Liver (tissue), 9 donors: ENCODE results near the gene DOCK6. TPM values are rescaled to one million over a fixed set of nuclear protein-coding genes. Genes with fewer than 3 reads are reported as not detected.

ENCODE experiments used
- DNase-seq: peaks from one replicate; pipeline ENCODE4 v3.0.0-alpha.2; 2017; ENCODE audit warnings: low spot score
- H3K27ac ChIP-seq, 2 donors: one replicate each; pipeline ENCODE4 v1.7.0; 2013; ENCODE audit warnings: inconsistent platforms in 2 of 2, low read length in 2 of 2, control low read depth in 1 of 2, low read depth in 1 of 2, mild to moderate bottlenecking in 1 of 2
- H3K27me3 ChIP-seq, 4 donors: one replicate each; pipeline versions ENCODE4 v1.6.1 to v1.7.0; 2013; ENCODE audit warnings: low read length in 3 of 4, inconsistent platforms in 1 of 4, mild to moderate bottlenecking in 1 of 4, moderate library complexity in 1 of 4; ENCODE audit not compliant: control insufficient read depth in 4 of 4, insufficient read depth in 4 of 4
- H3K36me3 ChIP-seq, 4 donors: one replicate each; pipeline versions ENCODE4 v1.6.1 to v1.7.0; 2013; ENCODE audit warnings: low read length in 3 of 4, mild to moderate bottlenecking in 3 of 4, low read depth in 1 of 4, moderate library complexity in 1 of 4; ENCODE audit not compliant: control insufficient read depth in 4 of 4, insufficient read depth in 3 of 4
- H3K4me1 ChIP-seq, 4 donors: one replicate each; pipeline versions ENCODE4 v1.6.1 to v1.7.0; 2013; ENCODE audit warnings: low read length in 3 of 4, mild to moderate bottlenecking in 3 of 4, moderate library complexity in 1 of 4; ENCODE audit not compliant: control insufficient read depth in 4 of 4, insufficient read depth in 4 of 4
- H3K4me3 ChIP-seq, 3 donors: one replicate each; pipeline versions ENCODE4 v1.6.1 to v1.7.0; 2013; ENCODE audit warnings: low read length in 3 of 3, control low read depth in 1 of 3, low read depth in 1 of 3, mild to moderate bottlenecking in 1 of 3
- H3K9ac ChIP-seq, 2 donors: one replicate each; pipeline ENCODE4 v1.7.0; 2013; ENCODE audit warnings: low read length in 2 of 2, mild to moderate bottlenecking in 2 of 2, moderate library complexity in 2 of 2, control low read depth in 1 of 2, low read depth in 1 of 2
- H3K9me3 ChIP-seq, 4 donors: one replicate each; pipeline versions ENCODE4 v1.6.1 to v1.7.0; 2013; ENCODE audit warnings: low read length in 3 of 4; ENCODE audit not compliant: control insufficient read depth in 4 of 4
- ATF3 ChIP-seq: IDR thresholded peaks from 2 replicates; pipeline ENCODE4 v1.6.1; 2016; ENCODE audit warnings: antibody characterized with exemption
- EGR1 ChIP-seq, 2 donors: IDR thresholded peaks; 2 replicates each; pipeline ENCODE4 v1.6.1; 2016 to 2018; ENCODE audit warnings: antibody characterized with exemption in 2 of 2, low read depth in 2 of 2
- FOXA1 ChIP-seq: IDR thresholded peaks from 2 replicates; pipeline ENCODE4 v1.6.1; 2016; ENCODE audit warnings: antibody characterized with exemption
- FOXA2 ChIP-seq: IDR thresholded peaks from 2 replicates; pipeline ENCODE4 v1.6.1; 2016; ENCODE audit warnings: antibody characterized with exemption
- GABPA ChIP-seq, 2 donors: IDR thresholded peaks in 1 of 2; conservative IDR thresholded peaks in 1 of 2; 2 replicates each; pipeline ENCODE4 v1.6.1; 2016; ENCODE audit warnings: antibody characterized with exemption in 2 of 2, mild to moderate bottlenecking in 1 of 2, moderate library complexity in 1 of 2
- HNF4G ChIP-seq: IDR thresholded peaks from 2 replicates; pipeline ENCODE4 v1.6.1; 2016; ENCODE audit warnings: antibody characterized with exemption
- JUND ChIP-seq, 2 donors: IDR thresholded peaks; 2 replicates each; pipeline ENCODE4 v1.6.1; 2016; ENCODE audit warnings: antibody characterized with exemption in 2 of 2
- RAD21 ChIP-seq, 2 donors: IDR thresholded peaks; 2 replicates each; pipeline ENCODE4 v1.6.1; 2016; ENCODE audit warnings: antibody characterized with exemption in 2 of 2, mild to moderate bottlenecking in 2 of 2
- REST ChIP-seq: IDR thresholded peaks from 2 replicates; pipeline ENCODE4 v1.6.1; 2016; ENCODE audit warnings: antibody characterized with exemption, mild to moderate bottlenecking
- RXRA ChIP-seq, 2 donors: IDR thresholded peaks; 2 replicates each; pipeline ENCODE4 v1.6.1; 2017 to 2018; ENCODE audit warnings: antibody characterized with exemption in 2 of 2, mild to moderate bottlenecking in 1 of 2
- SP1 ChIP-seq: IDR thresholded peaks from 2 replicates; pipeline ENCODE4 v1.6.1; 2018; ENCODE audit warnings: antibody characterized with exemption, mild to moderate bottlenecking
- TAF1 ChIP-seq: conservative IDR thresholded peaks from 2 replicates; pipeline ENCODE4 v1.6.1; 2016; ENCODE audit warnings: antibody characterized with exemption, mild to moderate bottlenecking
- YY1 ChIP-seq: IDR thresholded peaks from 2 replicates; pipeline ENCODE4 v1.6.1; 2016; ENCODE audit warnings: antibody characterized with exemption, mild to moderate bottlenecking
- ZBTB33 ChIP-seq: IDR thresholded peaks from 2 replicates; pipeline ENCODE4 v1.6.1; 2016; ENCODE audit warnings: antibody characterized with exemption
- WGBS: extraction: QIAGEN DNeasy Blood & Tissue Kit; methylation state at CpG from one replicate; pipeline ENCODE4 v1.1.7; 2013; 5-methylcytosine and 5-hydroxymethylcytosine counted together
- polyA plus RNA-seq, 2 donors: library from polyadenylated mRNA; stranded (reverse) in 1 of 2; unstranded in 1 of 2; fragments of 200-250 nt in 1 of 2; fragments of >200 nt in 1 of 2; fragmentation: Nextera tagmentation in 1 of 2; extraction: Ambion mirVana in 1 of 2; gene quantifications; one replicate each; pipeline versions ENCODE4 v1.2.1 to v1.2.3, GENCODE V29; 2013 to 2015
- total RNA-seq, 2 donors: library from RNA; depleted of rRNA; stranded (reverse); fragments of >200 nt; gene quantifications; one replicate each; pipeline ENCODE4 v1.2.3, GENCODE V29; 2014
- TF ChIP-seq, protein P1 (sequence below): fragments of 150-350 bp; IDR thresholded peaks from 2 replicates; pipeline ENCODE4 v1.5.1; 2017; ENCODE audit warnings: improper control_type of control experiment, low read depth, low read length; ENCODE audit not compliant: missing input control
- TF ChIP-seq, protein P2 (sequence below): IDR thresholded peaks from 2 replicates; pipeline ENCODE4 v1.6.1; 2016; ENCODE audit warnings: antibody characterized with exemption
- donor health status: healthy.
- donor health status: healthy.
- donor health status: healthy.
- donor health status: healthy.
- donor health status: healthy.

Gene DOCK6
- total and polyA plus RNA-seq, 4 donors: 4.9 to 15.8 (median 13.7) TPM

GRCh38 chr19:11281356-11282049, 19.2 kb upstream of the DOCK6 start (continued):
- TF ChIP-seq, protein P1, sequence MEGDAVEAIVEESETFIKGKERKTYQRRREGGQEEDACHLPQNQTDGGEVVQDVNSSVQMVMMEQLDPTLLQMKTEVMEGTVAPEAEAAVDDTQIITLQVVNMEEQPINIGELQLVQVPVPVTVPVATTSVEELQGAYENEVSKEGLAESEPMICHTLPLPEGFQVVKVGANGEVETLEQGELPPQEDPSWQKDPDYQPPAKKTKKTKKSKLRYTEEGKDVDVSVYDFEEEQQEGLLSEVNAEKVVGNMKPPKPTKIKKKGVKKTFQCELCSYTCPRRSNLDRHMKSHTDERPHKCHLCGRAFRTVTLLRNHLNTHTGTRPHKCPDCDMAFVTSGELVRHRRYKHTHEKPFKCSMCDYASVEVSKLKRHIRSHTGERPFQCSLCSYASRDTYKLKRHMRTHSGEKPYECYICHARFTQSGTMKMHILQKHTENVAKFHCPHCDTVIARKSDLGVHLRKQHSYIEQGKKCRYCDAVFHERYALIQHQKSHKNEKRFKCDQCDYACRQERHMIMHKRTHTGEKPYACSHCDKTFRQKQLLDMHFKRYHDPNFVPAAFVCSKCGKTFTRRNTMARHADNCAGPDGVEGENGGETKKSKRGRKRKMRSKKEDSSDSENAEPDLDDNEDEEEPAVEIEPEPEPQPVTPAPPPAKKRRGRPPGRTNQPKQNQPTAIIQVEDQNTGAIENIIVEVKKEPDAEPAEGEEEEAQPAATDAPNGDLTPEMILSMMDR: no peak
- TF ChIP-seq YY1 (no peak), GABPA (IDR thresholded peaks at IDR 0.05 in 1 of 2, conservative IDR thresholded peaks at IDR 0.05 in 1 of 2) (no peak), HNF4G (no peak), JUND (IDR thresholded peaks at IDR 0.05) (no peak), FOXA1 (no peak), FOXA2 (no peak), SP1 (no peak)

DNA sequence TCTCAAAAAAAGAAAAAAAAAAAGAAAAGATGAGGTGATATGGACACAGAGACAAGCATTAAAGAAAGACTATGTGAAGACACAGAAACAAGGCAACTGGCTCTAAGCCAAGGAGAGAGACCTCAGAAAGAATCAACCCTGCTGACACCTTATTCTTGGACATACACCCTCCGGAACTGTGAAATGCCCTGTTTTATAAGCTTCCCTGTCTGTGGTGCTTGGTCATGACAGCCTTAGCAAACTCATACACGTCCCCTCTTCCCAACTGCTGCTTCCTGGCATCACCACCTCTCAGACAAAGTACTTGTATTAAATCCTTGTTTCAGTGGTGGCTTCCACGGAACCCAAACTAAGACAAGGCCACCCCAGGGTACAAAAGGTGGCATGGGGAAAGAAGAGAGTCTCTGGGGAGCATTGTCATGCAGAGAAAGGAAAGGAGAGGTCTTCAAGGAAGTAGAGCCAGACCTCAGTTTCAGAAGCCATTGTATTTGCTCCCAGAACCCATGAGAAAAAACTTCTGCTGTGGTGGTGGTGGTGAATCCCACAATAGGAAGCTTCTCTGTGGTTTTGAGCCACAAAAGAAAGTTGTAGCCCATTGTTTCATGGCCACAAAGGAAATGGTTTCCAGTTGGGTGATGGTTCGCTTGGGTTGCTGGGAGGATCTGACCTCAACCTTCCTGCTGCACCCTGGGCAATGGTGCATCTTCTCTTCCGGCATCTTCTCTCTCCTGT, 17.3 kb upstream of the DOCK6 start:
- TF ChIP-seq HNF4G (no peak), JUND (IDR thresholded peaks at IDR 0.05) (no peak), RAD21 (IDR thresholded peaks at IDR 0.05) (no peak), EGR1 (IDR thresholded peaks at IDR 0.05; ENCODE audit: low read depth in 2 of 2) (no peak), TAF1 (no peak), FOXA1 (no peak), FOXA2 (no peak), RXRA (IDR thresholded peaks at IDR 0.05) (no peak), ATF3 (no peak), YY1 (no peak), REST (no peak), ZBTB33 (no peak), GABPA (IDR thresholded peaks at IDR 0.05 in 1 of 2, conservative IDR thresholded peaks at IDR 0.05 in 1 of 2) (no peak), SP1 (no peak)
- TF ChIP-seq, protein P2, sequence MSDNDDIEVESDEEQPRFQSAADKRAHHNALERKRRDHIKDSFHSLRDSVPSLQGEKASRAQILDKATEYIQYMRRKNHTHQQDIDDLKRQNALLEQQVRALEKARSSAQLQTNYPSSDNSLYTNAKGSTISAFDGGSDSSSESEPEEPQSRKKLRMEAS: no peak
- 74% methylated on average over 5 of the region's 5 CpGs for WGBS
- Histone ChIP-seq H3K27ac (no peak overlapping the region), H3K27me3 (no peaks in the 10 kb centered on the region), H3K4me3 (no peak overlapping the region), H3K9ac (no peak overlapping the region), H3K4me1 (no peaks in the 10 kb centered on the region), H3K36me3 (no peaks in the 10 kb centered on the region), H3K9me3 (no peaks in the 10 kb centered on the region)
- DNase-seq: no peak
